ENCODE data around the gene OR1F1.
"Not testable (repeated sequence)": the region's sequence is repeated elsewhere in the genome, so short reads cannot be mapped to it uniquely, and the experiment has no call there.

OR1F1 gene

GRCh38 chr16:3187798-3188674, at the start of gene OR1F1:
OR1F1 (plus strand) TSS chr16:3188204.
- no peak for DNase-seq

GRCh38 chr16:3138342-3138741, 49.7 kb upstream of the OR1F1 start:
- DNase-seq = no peak

DNA sequence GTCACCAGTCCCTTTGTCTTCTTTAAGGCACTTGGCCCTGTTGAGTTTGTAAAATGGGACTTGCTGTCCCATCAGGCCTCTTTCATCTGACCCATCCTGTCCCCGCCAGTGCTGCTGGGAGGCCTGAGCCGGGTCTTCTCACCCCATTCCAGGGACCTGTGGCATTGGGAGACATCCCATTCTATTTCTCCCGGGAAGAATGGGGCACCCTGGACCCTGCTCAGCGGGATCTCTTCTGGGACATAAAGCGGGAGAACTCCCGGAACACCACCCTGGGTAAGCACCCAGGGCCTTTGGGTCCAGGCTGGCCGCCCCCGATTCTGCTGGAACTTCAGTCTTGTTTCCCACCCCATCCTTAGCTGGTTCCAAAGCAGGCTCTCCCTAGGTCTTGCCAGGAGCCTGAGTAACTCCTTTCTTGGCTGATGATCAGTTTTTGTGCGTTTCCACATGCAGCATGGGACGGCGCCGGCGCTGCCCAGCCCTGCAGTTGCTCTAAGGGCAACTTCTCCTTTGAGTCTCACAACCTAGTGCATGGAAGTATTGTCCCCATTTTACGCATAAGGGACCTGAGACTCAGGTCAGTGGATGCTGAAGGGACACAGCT, 49.1 kb upstream of the OR1F1 start:
- no peak for DNase-seq

DNA sequence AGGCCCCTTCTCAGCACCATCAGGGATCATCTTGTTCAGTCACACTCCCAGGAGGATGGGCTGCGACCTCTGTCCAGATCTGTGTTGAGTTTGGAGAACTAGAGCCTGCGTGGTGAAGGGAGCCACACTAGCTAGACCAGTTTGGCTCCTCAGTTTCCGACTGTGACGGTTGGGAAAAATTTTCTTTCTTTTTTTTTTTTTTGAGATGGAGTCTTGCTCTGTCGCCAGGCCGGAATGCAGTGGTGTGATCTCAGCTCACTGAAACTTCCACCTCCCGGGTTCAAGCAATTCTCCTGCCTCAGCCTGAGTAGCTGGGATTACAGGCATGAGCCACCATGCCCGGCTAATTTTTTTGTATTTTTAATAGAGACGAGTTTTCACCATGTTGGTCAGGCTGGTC, 48.4 kb upstream of the OR1F1 start:
- DNase-seq = not testable (repeated sequence)

GRCh38 chr16:3140603-3141427, 47.2 kb upstream of the OR1F1 start:
- DNase-seq = no peak

GRCh38 chr16:3141781-3142311, 46.2 kb upstream of the OR1F1 start:
- no peak for DNase-seq

DNA sequence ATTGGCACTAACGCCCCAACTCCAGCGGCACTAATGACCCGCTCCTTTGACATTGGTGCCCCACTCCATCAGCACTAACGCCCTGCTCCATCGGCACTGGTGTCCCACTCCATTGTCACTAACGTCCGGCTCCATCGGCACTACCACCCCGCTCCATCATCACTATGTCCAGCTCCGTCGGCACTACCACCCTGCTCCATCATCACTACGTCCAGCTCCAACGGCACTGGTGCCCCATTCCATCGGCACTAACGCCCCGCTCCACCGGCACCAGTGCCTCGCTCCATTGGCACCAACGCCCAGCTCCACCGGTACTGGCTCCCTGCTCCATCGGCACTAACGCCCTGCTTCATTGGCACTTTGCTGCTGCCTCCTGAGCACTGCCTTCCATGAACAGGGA, 45.7 kb upstream of the OR1F1 start:
- no peak for DNase-seq

- DNase-seq = no peak
These were observed 45.2 kb upstream of the OR1F1 start for GRCh38 chr16:3142770-3143169.

GRCh38 chr16:3143189-3143588, 44.8 kb upstream of the OR1F1 start:
- no peak for DNase-seq

- no peak for DNase-seq
These were observed 44.2 kb upstream of the OR1F1 start for GRCh38 chr16:3143598-3144320.

DNA sequence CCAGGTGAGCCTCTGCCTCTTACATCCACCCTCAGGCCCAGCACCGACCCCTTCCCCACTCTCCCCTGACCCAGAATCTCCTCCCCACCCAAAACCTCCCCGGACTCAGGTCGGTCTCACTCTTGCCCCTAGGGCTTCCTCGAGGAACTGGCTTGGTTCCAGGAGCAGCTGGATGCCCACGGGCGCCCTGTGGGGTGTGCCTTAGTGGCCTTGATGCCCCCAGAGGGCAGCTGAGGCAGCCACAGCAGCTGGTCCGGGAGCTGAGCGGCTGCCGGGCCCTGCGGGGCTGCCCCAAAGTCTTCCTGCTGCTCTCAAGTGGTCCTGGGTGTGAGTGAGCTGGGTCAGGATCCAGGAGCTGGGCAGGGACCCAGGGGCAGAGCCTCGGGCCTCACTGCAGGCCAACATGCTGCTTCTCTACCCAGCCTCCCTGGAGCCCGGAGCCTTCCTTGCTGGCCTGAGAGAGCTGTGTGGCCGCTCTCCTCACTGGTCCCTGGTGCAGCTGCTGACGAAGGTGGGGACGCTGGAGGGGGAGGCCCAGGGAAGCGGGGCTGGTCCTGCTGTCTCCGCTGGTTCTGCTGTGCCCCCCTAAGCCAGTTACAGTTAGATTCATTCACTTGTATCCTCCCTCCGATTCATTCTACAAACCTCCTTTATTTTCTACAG, 43.6 kb upstream of the OR1F1 start:
- DNase-seq = no peak

GRCh38 chr16:3145151-3145550, 42.9 kb upstream of the OR1F1 start:
- no peak for DNase-seq

GRCh38 chr16:3145660-3146059, 42.3 kb upstream of the OR1F1 start:
- no peak for DNase-seq

GRCh38 chr16:3147046-3147756, 40.8 kb upstream of the OR1F1 start:
- no peak for DNase-seq

GRCh38 chr16:3147757-3148104, 40.3 kb upstream of the OR1F1 start:
- no peak for DNase-seq

DNA sequence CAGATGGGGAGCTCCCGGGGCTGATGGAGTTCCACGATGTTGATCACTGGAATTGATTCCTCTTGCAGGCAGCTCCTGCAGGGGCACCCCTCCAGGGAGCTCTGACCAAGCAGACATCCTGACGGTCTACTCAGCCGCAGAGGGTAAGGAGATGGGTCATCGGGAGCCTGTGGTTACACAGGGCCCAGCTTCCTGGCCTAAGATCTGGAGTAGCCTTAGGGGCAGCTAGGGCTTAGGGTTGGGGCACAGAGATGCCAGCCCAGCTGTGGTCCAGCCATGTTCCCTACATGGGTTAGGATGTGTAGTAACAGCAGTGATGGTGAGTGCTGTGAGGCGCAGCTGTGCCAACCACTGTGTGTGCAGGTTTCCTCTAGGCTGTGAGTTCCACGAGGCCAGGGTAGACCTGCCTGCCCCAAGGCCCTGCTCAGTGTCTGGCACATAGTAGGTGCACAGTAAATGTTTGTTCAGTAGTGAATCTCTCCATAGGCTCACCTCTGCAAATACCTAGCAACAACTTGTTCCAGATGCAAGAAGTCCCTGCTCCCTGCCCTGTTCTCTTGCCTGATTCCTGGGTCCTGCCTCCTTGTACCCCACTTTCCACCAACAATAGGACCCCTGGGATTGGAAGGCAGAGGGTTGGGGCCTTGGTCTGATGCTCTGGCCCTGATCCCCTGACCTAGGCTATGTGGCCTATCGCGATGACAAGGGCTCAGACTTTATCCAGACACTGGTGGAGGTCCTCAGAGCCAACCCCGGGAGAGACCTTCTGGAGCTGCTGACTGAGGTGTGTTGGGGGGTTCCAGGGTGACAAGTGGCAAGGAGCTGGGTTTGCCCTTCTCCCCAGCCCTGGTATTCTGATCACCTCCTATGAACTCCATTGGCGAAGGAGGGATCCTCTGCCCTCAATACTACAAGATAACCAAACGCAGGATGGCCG, 39.5 kb upstream of the OR1F1 start:
- DNase-seq = no peak

DNA sequence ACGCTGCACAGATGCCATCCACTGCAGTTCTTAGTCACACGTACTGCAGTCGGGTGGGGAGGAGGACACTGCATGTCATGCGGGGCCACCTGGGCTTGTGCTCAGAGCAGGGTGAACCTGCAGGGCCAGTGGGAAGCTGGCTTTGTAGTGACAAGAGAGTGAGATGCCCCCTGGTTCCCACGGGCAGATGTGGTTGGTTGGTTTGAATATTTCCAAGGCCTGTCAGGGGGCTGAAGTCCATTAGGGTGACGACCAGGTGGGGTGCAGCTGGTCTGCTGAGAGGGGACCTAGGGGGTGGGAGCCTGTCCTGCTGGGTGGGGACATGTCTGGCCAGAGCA, 38.8 kb upstream of the OR1F1 start:
- DNase-seq = no peak

GRCh38 chr16:3149630-3150345, 38.2 kb upstream of the OR1F1 start:
- DNase-seq = peak in 55 of 58 donors; percentile 21 to 78 (median 55)
